ENCODE results near the gene NOP58.
"Not testable (repeated sequence)": the region's sequence is repeated elsewhere in the genome, so short reads cannot be mapped to it uniquely, and the experiment has no call there.

Gene NOP58, protein sequence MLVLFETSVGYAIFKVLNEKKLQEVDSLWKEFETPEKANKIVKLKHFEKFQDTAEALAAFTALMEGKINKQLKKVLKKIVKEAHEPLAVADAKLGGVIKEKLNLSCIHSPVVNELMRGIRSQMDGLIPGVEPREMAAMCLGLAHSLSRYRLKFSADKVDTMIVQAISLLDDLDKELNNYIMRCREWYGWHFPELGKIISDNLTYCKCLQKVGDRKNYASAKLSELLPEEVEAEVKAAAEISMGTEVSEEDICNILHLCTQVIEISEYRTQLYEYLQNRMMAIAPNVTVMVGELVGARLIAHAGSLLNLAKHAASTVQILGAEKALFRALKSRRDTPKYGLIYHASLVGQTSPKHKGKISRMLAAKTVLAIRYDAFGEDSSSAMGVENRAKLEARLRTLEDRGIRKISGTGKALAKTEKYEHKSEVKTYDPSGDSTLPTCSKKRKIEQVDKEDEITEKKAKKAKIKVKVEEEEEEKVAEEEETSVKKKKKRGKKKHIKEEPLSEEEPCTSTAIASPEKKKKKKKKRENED

GRCh38 chr2:202265467-202266277, at the start of gene NOP58:
Gene NOP58 (plus strand): TSS chr2:202265763. CDS start chr2:202265942, 179 bp downstream.
- peak; percentile 99 for DNase-seq

- DNase-seq: no peak
These were observed 43.7 kb upstream of the NOP58 start for GRCh38 chr2:202221873-202222272.

- DNase-seq: peak; percentile 51
These were observed 27.8 kb upstream of the NOP58 start for GRCh38 chr2:202237787-202238233.

DNA sequence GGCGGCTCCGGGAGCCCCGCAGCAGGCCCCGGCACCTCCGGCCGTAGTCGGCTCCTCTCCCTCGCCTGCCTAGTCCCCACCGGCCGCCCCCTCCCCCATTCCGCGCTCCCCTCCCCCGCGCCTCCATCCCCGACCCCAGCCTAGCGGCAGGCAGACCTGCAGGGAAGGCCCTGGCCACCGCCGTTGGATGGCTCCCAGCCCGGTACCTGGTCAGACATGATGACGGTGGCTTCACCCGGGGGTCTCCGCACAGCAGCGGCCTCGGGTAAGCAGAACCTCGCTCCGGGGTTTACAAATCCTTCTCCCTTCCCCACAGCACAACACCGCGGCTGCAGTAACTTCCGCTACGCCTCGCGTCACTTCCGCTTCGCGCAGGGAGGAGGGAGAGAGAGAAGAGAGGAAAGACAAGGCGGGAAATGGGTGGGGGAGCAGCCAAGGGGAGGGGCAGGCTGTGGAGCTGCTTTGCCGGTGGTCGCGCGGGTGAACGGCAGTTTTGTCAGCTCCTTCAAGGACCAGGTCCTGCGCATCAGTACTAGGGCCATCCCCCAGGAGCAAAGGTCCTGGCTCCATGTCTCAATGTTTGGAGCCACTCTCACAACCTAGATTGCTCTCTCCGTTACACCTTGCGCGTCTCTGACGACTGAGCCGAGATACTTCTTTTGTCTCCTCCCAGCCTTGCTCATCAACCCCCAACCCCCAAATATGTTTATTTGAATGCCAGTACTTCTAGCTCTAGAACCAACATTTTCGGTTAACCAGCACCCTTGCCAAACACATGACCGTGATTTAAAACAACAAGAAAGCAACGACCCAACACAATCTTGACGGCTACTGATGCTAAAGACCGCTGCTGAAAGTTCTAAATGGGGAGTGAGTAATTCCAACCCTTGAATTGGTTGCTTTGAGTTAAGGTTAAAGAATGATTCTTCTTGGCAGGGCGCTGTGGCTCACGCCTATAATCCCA, 27.0 kb upstream of the NOP58 start, which contains the start of gene SUMO1:
SUMO1 (minus strand) TSS at position 364 of the 964 bp plus-strand sequence; CDS start at position 218, 146 bp downstream.
- peak; percentile 94 for DNase-seq

- DNase-seq: not testable (repeated sequence)
These were observed 17.9 kb upstream of the NOP58 start for GRCh38 chr2:202247710-202248109.

GRCh38 chr2:202249521-202250253, 15.9 kb upstream of the NOP58 start:
- peak; percentile 19 for DNase-seq

GRCh38 chr2:202251494-202251893, 14.1 kb upstream of the NOP58 start:
- DNase-seq: no peak

DNA sequence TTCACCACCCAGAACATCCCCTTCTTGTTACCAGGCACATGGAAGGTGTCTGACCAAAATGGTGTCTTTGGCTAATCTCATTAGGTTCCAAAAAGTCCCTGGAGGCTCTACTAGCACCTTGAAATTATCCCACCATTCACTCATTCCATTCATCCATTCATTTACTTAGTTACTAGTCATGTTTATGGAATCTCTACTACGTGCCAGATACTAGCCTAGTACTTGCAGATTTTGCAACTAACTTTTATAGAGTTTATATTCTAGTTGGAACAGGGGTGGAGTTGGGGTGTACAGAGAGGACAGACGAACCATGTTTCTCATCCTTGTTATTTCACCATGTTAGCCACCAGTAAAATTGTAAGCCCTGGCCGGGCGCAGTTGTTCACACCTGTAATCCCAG, 4.0 kb upstream of the NOP58 start:
- DNase-seq: no peak

DNA sequence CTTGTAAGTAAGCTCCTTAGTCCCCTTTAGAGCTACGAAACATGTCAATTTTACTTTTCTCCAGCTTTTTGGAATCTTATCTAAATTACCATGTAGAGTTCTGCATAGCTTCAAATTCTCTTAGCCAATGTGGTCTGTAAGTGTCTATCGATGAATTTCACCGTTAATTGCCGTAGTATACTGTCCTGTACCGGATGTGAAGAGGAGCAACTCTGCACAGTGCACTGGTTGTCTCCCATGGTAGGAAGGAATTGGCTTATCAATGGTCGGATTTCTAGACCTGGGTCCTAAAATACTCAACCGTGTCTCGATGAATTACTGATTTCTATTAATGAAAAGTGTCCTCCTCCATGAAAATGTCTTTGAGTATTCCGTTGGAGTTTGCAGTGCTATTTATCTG, 1.9 kb downstream of the NOP58 start:
- DNase-seq: peak; percentile 28

DNA sequence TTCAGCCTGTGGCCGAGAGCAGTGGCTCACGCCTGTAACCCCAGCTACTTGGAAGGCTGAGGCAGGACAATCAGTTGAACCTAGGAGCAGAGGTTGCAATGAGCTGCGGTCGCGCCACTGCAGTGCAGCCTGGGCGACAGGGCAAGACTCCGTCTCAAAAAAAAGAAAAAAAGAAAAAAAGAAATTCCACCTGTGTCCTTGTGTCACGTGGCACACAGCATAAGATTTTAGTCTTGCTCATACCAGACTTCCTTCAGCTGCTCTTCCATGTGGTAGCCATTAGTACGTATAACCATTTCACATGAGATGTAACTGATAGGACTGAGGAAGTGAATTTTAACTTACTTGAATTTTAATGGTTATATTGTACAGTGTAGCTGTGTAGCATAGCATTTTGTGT, 4.0 kb downstream of the NOP58 start:
- no peak for DNase-seq

GRCh38 chr2:202270487-202270886, 4.9 kb downstream of the NOP58 start:
- DNase-seq: no peak

GRCh38 chr2:202276078-202276720, 10.6 kb downstream of the NOP58 start:
- not testable (repeated sequence) for DNase-seq

DNA sequence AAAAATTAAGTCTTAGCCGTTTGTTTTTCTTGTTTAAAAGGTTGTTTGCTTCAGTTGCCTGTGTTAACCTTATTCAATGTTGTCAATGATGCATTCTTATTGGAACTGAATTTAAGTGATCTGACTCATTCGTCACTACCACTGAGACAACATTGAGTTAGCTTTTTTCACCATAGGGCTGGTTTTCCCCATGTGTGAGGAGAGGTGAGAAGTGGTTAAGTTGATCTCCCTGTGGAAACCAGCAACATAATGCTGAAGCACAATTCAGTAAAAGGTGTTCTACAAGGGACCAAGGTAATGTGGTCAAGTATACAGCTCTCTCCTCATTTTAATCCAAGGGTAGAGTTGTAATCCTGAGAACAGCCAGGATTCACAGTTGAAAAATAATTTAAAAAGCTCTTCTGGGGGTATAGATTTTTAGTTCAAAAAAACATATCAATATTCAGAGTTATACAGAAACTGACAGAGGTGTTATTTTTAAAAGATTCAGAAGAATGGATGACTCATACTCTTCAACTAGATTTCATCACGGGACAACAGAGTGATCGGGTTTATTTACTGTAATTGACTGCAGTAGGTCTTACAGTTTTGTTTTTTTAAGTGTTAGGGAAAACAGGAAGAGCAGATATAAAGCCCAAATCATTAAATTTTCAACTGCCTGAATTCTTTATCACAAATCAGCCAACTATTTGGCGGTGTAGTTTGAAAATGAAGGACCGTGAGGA, 12.6 kb downstream of the NOP58 start:
- DNase-seq: peak; percentile 85

DNA sequence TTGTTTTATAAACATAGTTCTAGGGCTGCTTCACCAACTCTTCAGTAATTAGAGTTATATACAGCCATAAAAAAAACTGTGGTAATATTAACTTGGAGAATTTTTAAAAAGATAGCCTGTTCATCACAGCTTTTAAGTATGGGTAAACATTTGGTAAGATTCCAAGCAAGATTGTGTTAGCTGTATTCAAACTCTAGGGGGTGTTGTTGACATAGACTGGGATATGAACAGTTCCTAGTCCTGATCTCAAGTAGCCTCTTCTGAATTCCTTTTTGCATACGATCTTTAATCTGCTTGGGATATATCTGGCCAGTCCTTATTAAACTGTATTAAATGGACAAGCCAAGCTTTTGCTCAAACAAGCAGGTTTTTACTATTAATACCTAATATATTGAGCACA, 13.4 kb downstream of the NOP58 start:
- DNase-seq: peak; percentile 60

DNA sequence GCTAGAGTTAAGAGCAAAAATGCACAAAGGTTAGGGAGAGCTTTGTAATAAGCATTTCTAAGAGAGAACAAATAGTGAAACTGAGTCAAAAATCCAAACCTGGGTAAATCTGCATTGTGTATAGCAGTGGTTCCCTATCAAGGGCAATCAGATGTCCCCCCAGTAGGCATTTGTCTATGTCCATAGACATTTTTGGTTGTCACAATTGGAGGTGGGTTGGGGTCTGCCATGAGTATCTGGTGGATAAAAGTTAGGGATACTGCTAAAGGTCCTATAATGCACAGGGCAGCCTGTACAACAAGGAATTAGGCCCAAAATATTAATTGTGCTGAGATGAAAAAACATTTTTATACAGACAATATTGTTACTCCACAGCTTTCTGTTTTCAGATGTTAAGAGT, 21.0 kb downstream of the NOP58 start:
- DNase-seq: no peak

- no peak for DNase-seq
These were observed 24.0 kb downstream of the NOP58 start for GRCh38 chr2:202289394-202290204.

GRCh38 chr2:202290316-202290715, 24.8 kb downstream of the NOP58 start:
- DNase-seq: no peak

DNA sequence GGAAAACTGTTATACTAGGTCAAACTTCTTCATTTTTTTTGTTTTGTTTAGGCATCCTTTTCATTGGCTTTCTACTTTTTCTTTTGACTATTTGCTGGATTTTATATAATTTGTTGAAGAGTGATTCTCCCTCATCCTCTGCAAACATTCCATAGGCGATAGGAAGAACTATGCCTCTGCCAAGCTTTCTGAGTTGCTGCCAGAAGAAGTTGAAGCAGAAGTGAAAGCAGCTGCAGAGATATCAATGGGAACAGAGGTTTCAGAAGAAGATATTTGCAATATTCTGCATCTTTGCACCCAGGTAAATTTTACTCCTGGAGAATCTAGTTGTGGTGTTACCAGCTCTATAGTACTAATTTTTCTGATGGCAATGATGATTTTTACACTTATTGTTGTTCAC, 25.4 kb downstream of the NOP58 start:
- no peak for DNase-seq

DNA sequence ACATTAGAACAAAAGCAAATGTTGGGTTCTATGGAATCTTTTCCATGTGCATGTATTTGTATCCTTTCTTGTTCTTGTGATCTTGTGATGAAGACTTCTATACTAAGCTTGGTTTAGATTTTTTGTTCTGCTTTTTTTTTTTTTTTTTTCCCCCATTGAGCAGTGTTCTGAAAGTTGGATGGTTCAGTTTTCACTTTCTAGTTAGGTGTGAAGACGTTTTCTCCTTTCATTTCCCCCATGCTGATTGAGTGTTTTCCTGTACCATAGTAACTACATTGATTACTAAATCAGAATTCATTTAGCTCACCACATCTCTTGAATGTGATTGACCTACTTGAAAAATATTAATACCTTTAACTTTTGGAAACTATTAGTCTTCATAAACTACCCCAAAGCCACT, 34.1 kb downstream of the NOP58 start:
- DNase-seq: no peak

Data from DMS53 (cell line).